HEK293T (cell line): ENCODE measurements around the gene IFI44L.

ENCODE experiments used
- CTCF ChIA-PET: fragments of 350-600 bp; formaldehyde crosslinking; extraction: SDS; loops from one replicate; lab custom pipeline; 2021; ENCODE audit warnings: antibody characterized with exemption, inconsistent platforms; lab: Yijun Ruan, JAX
- POLR2A ChIA-PET: fragments of 350-600 bp; formaldehyde crosslinking; extraction: SDS; loops from one replicate; lab custom pipeline; 2020; ENCODE audit warnings: antibody characterized with exemption, inconsistent platforms; lab: Yijun Ruan, JAX
- DNase-seq: peaks from one replicate; pipeline ENCODE4 v3.0.0; 2012; ENCODE audit warnings: mixed read lengths; ENCODE audit errors: extremely low spot score
- ARNT ChIP-seq: fragments of 450-650 bp; IDR thresholded peaks from 2 replicates; pipeline ENCODE4 v1.6.1; 2017; ENCODE audit warnings: mild to moderate bottlenecking
- BHLHE40 ChIP-seq: fragments of 450-650 bp; IDR thresholded peaks from 2 replicates; pipeline ENCODE4 v1.6.1; 2016; ENCODE audit warnings: mild to moderate bottlenecking, moderate library complexity, borderline replicate concordance
- CTBP1 ChIP-seq: fragments of 450-650 bp; IDR thresholded peaks from 2 replicates; pipeline ENCODE4 v1.6.1; 2016; ENCODE audit warnings: borderline replicate concordance
- ELF4 ChIP-seq: fragments of 450-650 bp; IDR thresholded peaks from 2 replicates; pipeline ENCODE4 v1.6.1; 2017; ENCODE audit warnings: antibody characterized with exemption
- FOXA1 ChIP-seq: fragments of 450-650 bp; IDR thresholded peaks from 2 replicates; pipeline ENCODE4 v1.6.1; 2016; ENCODE audit warnings: mild to moderate bottlenecking
- FOXK2 ChIP-seq: fragments of 450-650 bp; IDR thresholded peaks from 2 replicates; pipeline ENCODE4 v1.6.1; 2016; ENCODE audit warnings: mild to moderate bottlenecking
- FOXM1 ChIP-seq: fragments of 450-650 bp; IDR thresholded peaks from 2 replicates; pipeline ENCODE4 v1.6.1; 2017; ENCODE audit warnings: mild to moderate bottlenecking, borderline replicate concordance
- HDGF ChIP-seq: fragments of 450-650 bp; IDR thresholded peaks from 2 replicates; pipeline ENCODE4 v1.6.1; 2017; ENCODE audit warnings: antibody characterized with exemption, borderline replicate concordance
- L3MBTL2 ChIP-seq: fragments of 450-650 bp; conservative IDR thresholded peaks from 2 replicates; pipeline ENCODE4 v1.6.1; 2016; ENCODE audit warnings: mild to moderate bottlenecking
- LEF1 ChIP-seq: fragments of 450-650 bp; IDR thresholded peaks from 2 replicates; pipeline ENCODE4 v1.6.1; 2017; ENCODE audit warnings: mild to moderate bottlenecking, borderline replicate concordance
- NFRKB ChIP-seq: fragments of 450-650 bp; IDR thresholded peaks from 2 replicates; pipeline ENCODE4 v1.6.1; 2016; ENCODE audit warnings: mild to moderate bottlenecking, moderate library complexity
- PKNOX1 ChIP-seq: fragments of 450-650 bp; IDR thresholded peaks from 2 replicates; pipeline ENCODE4 v1.6.1; 2016
- SP1 ChIP-seq: fragments of 450-650 bp; IDR thresholded peaks from 2 replicates; pipeline ENCODE4 v1.6.1; 2017
- SUZ12 ChIP-seq: fragments of 450-650 bp; IDR thresholded peaks from 2 replicates; pipeline ENCODE4 v1.6.1; 2016; ENCODE audit warnings: mild to moderate bottlenecking
- TARDBP ChIP-seq: fragments of 450-650 bp; IDR thresholded peaks from 2 replicates; pipeline ENCODE4 v1.6.1; 2016
- ZNF384 ChIP-seq: fragments of 450-650 bp; IDR thresholded peaks from 2 replicates; pipeline ENCODE4 v1.6.1; 2016

Gene IFI44L

DNA sequence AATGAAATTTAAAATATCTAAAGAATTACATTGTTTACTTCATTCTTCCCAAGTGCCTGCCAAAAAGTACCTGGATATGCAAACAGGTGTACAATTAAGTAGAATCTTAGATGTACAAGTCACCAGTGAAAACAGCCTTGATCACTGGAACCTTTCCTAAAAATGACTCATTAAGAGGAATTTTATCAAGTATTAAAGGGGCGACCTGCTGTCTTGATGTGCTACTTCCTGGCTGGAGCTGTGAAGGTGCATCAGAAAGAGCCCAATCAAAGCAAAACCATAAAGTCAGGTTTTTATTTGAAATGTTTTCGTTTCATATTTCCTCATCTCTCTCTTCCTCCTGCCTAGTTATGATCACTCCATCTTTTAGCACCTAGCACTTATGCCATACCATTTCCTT, 62.8 kb downstream of the IFI44L start:
- ChIA-PET POLR2A (no interaction called here), CTCF (interaction anchor here (0.6 kb wide), 1 partner anchor 200 kb away, joined by 7 read pairs; no protein-coding TSS in a partner anchor)
- no peak for DNase-seq
- no peak for TF ChIP-seq TARDBP
- no peak for TF ChIP-seq FOXK2
- no peak for TF ChIP-seq SUZ12
- no peak for TF ChIP-seq LEF1
- no peak for TF ChIP-seq NFRKB
- TF ChIP-seq L3MBTL2 = no peak
- TF ChIP-seq CTBP1 = no peak
- TF ChIP-seq ARNT = no peak
- TF ChIP-seq HDGF = no peak
- TF ChIP-seq FOXA1 = no peak
- TF ChIP-seq SP1 = no peak
- TF ChIP-seq FOXM1 = no peak
- no peak for TF ChIP-seq ZNF384
- no peak for TF ChIP-seq BHLHE40
- TF ChIP-seq PKNOX1 = no peak

DNA sequence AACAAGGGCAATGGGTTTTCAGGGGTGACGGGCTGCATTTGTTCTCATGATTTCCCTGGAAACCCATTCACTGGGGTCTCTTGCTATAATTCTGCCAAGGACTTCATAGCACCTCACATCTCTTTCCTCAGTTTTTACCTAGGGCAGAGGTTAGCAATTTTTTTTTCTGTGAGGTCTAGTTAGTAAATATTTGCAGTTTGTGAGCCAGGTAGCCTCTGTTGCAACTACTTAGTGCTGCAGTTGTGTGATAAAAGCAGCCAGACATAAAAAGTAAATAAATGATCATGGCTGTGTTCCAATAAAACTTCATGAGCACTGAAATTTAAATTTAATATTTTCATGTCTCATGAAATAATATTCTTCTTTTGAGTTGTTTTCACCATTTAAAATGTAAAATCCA, 67.1 kb downstream of the IFI44L start:
- ChIA-PET CTCF (no interaction called here), POLR2A (no interaction called here)
- TF ChIP-seq LEF1 (no peak), TARDBP (no peak), FOXM1 (no peak), HDGF (no peak), BHLHE40 (no peak), NFRKB (no peak), FOXA1 (no peak), ARNT (no peak)
- DNase-seq = no peak

GRCh38 chr1:78687914-78688313, 67.7 kb downstream of the IFI44L start:
- CTCF ChIA-PET = no interaction called here
- POLR2A ChIA-PET = no interaction called here
- TF ChIP-seq L3MBTL2 (no peak), PKNOX1 (no peak), FOXK2 (no peak), SP1 (no peak), NFRKB (no peak), HDGF (no peak), ELF4 (no peak), FOXA1 (no peak), LEF1 (no peak), BHLHE40 (no peak), CTBP1 (no peak), TARDBP (no peak), SUZ12 (no peak), ARNT (no peak), FOXM1 (no peak)
- no peak for DNase-seq

DNA sequence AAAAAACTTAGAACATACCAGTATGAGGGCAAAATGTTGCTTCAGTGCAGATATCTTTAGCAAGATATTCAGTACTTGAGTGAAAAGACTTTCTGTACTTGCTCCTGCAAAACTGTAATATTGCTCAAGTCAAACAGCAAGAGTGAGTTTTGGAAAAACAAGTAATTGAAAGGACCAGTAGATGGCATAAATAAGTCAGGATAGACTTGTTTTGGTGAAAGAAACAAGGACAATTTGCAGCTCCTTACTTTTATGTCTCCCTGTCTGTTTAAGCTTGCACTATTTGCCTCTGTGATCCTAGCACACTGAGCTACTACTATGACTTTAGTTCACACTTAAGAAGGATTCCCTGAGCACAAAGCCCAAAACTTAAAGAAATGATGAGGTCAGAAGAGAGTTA, 68.4 kb downstream of the IFI44L start:
- peak; percentile 20 for DNase-seq
- ChIA-PET CTCF (no interaction called here), POLR2A (no interaction called here)
- TF ChIP-seq ARNT = no peak
- TF ChIP-seq FOXK2 = no peak
- TF ChIP-seq SP1 = no peak
- no peak for TF ChIP-seq FOXM1
- no peak for TF ChIP-seq FOXA1
- TF ChIP-seq ELF4 = no peak
- TF ChIP-seq HDGF = no peak
- no peak for TF ChIP-seq LEF1
- no peak for TF ChIP-seq L3MBTL2
- TF ChIP-seq SUZ12 = no peak
- no peak for TF ChIP-seq TARDBP
- no peak for TF ChIP-seq NFRKB
- TF ChIP-seq BHLHE40 = no peak
- no peak for TF ChIP-seq PKNOX1
- TF ChIP-seq CTBP1 = no peak
- no peak for TF ChIP-seq ZNF384

DNA sequence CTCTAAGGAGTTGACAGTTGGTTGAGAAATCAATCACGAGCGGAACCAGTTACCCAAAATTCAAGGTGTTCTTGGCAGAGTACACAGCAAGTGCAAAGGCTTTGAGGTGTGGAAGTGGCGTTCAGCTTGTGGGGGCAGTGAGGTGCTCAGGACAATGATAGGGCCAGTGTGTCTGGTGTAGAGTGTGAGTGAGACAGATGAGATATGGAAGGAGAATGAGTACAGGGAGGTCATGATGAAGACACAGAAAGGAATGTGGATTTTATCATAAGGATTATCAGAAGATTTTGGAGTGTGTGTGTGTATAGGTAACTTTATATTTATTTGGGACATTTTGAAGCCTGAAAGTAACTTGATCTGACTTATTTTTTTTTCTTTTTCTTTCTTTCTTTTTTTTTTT, 70.3 kb downstream of the IFI44L start:
- TF ChIP-seq HDGF = no peak
- TF ChIP-seq SUZ12 = no peak
- TF ChIP-seq TARDBP = no peak
- no peak for TF ChIP-seq ZNF384
- TF ChIP-seq FOXM1 = no peak
- TF ChIP-seq LEF1 = no peak
- TF ChIP-seq FOXA1 = no peak
- TF ChIP-seq CTBP1 = no peak
- DNase-seq = no peak
- POLR2A ChIA-PET = no interaction called here
- CTCF ChIA-PET = interaction anchor here (1.0 kb wide), 1 partner anchor 71 kb away, joined by 5 read pairs; the partner anchor contains the start of gene IFI44L

DNA sequence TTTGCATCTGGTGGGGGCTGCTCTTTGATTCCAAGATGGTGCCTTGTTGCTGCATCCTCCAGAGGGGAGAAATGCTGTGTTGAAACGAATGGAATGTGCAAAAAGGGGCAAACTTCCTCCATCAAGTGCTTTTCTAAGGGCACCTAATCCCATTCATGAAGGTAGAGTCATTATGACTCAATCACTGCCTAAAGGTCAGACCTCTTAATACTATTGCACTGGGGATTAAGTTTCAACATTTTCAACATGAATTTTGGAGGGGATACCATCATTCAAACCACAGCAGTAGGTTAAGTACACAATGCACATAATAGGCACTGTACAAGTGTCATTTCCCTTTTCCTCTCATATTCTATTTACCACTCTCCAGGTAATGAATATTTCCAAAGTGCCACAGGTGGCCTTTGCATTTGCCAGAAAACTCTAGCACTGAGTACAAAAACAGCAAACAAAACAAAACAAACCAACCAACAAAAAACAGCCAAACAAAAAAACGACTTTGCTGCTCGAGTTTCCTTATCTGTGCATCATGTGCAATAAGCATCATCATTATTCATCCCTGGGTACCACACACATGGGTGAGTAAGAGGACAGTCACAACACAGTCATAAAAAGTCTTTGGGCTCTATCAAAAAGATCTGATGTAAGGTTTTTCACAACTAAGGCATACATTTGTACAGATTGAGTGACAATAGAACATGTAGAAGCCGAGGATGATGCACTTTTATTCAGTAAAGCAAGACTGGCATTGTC, 71.9 kb downstream of the IFI44L start:
- POLR2A ChIA-PET = no interaction called here
- TF ChIP-seq ELF4 (no peak), SUZ12 (no peak), SP1 (no peak), PKNOX1 (no peak), L3MBTL2 (no peak), BHLHE40 (no peak), HDGF (no peak), FOXK2 (no peak), ARNT (no peak), LEF1 (no peak), FOXM1 (no peak), TARDBP (no peak)
- DNase-seq = no peak
- CTCF ChIA-PET = no interaction called here
